SJCRH30 (cell line): Measurements from ENCODE around the gene CAMTA1. TPM values are rescaled to one million over a fixed set of nuclear protein-coding genes. Genes with fewer than 3 reads are reported as not detected.

Experiments
- DNase-seq, 2 experiments: peaks; one replicate each; pipeline ENCODE4 v3.0.0-alpha.2; 2015 to 2020
- H3K27ac ChIP-seq: fragments of 250-450 bp; sonication (Bioruptor Pico); 2 replicates; pipeline ENCODE4 v1.5.1; 2020; ENCODE audit warnings: mild to moderate bottlenecking, moderate library complexity
- H3K27me3 ChIP-seq: fragments of 250-450 bp; sonication (Bioruptor Pico); 2 replicates; pipeline ENCODE4 v1.5.1; 2020; ENCODE audit warnings: mild to moderate bottlenecking, moderate library complexity
- H3K36me3 ChIP-seq: fragments of 250-450 bp; sonication (Bioruptor Pico); 2 replicates; pipeline ENCODE4 v1.5.1; 2020; ENCODE audit warnings: mild to moderate bottlenecking, moderate library complexity
- H3K4me1 ChIP-seq: fragments of 250-450 bp; sonication (Bioruptor Pico); 2 replicates; pipeline ENCODE4 v1.5.1; 2020; ENCODE audit warnings: mild to moderate bottlenecking, moderate library complexity
- H3K4me3 ChIP-seq: fragments of 250-450 bp; sonication (Bioruptor Pico); 2 replicates; pipeline ENCODE4 v1.5.1; 2020; ENCODE audit warnings: mild to moderate bottlenecking, moderate library complexity
- H3K9me3 ChIP-seq: fragments of 250-450 bp; sonication (Bioruptor Pico); replicated peaks from 2 replicates; pipeline ENCODE4 v1.5.1; 2020; ENCODE audit warnings: mild to moderate bottlenecking, moderate library complexity
- total RNA-seq: library from RNA; depleted of rRNA; stranded (reverse); fragments of >200 nt; shearing (Covaris generic); gene quantifications from 2 replicates; pipeline ENCODE4 v1.2.3, GENCODE V29; 2014

The CAMTA1 gene
- total RNA-seq, 1 experiment from 2014 or later, result 153 TPM

DNA sequence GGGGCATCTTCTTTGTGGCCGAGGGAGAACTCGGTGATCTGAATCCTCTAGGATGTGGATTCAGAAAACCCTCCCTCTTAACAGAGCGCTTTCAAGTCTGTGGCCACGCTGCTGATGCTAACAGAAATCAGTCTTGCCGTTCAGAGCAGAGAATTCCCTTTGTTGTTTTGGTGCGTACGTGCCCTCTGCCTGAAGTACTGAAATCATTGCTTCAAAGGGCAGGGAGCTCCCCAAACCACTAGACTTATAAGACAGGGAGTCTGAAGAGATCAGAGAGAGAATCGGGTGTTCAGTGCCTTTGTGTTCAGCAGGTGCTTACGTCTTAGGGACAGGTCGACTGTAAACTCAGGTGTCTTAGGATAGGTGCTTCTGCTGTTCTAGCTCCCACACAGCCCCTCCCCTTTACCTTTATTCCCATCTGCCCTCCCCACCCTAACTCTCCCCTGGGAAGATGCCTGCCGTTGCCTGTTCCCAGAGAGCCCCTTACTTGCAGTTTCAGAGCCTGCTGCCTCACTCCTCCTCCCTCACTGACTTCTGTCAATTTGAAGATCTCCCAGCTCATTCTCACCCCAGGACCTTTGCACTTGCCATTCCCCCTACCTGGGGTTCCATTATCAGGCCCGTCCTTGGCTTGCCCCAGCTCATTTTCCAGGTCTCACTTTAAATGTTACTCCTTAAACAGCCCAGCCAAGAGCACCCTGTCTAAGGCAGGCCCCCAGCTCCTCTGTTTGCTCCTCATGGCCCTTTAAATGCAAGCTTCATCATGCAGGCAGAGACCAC, 143.0 kb downstream of the CAMTA1 start:
- no peaks in the 10 kb centered on the region for H3K36me3 ChIP-seq
- H3K9me3 ChIP-seq, result no peaks in the 10 kb centered on the region
- DNase-seq, result no peak
- peaks cover 20% of the 10 kb centered on the region for H3K27me3 ChIP-seq
- no peaks in the 10 kb centered on the region for H3K4me1 ChIP-seq
- H3K4me3 ChIP-seq, result no peak overlapping the region
- H3K27ac ChIP-seq, result no peak overlapping the region

- Histone ChIP-seq H3K4me3 (no peak overlapping the region), H3K4me1 (no peaks in the 10 kb centered on the region), H3K36me3 (no peaks in the 10 kb centered on the region), H3K27me3 (peaks cover 35% of the 10 kb centered on the region), H3K9me3 (0 out of 2 replicates have a peak, but pooled peaks cover 2% of the 10 kb centered on the region), H3K27ac (no peak overlapping the region)
- DNase-seq, result no peak
Measured at GRCh38 chr1:6930732-6931300, 145.6 kb downstream of the CAMTA1 start.

GRCh38 chr1:6935361-6935883, 150.2 kb downstream of the CAMTA1 start:
- Histone ChIP-seq H3K27ac (no peak overlapping the region), H3K9me3 (0 out of 2 replicates have a peak, but pooled peaks cover 2% of the 10 kb centered on the region), H3K36me3 (no peaks in the 10 kb centered on the region), H3K4me1 (no peaks in the 10 kb centered on the region), H3K4me3 (no peak overlapping the region), H3K27me3 (peaks cover 35% of the 10 kb centered on the region)
- DNase-seq, result no peak

DNA sequence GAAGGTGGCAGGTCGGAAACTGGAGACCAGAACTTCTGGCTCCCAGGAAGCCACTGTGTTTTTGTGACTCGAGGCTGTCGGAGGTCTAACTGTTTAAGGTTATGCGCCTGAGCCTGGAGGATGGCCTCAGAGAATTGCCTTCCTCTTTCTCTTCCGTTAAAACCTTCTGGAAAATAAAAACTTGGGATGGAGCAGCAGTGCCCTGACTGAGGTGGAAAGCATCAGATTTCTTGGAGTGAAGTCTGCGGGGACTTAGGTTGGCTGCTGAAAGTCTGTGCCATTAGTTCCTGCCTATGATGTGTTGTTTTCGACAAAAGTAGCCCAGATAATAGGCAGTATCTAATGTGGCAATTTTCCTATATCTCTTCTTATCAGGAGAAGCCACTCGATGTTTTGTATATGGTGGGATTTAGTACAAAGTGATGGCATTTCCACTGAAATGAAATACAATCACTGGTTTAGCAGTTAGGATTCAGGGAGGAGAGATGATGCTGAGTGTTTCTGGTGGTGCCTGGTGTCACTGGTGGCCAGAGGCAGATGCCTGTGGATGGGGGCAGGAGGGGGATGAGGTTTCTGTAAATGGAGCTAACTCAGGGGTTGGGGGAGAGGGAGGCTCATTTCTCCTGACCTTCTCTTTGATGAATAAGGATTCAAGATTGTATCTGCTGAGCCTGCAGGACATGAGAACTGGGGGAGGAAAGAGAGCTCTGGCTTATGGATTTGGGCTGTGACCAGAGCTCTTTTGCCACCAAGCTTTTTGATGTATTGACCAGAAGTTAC, 150.8 kb downstream of the CAMTA1 start:
- H3K27me3 ChIP-seq, result peaks cover 29% of the 10 kb centered on the region
- H3K4me3 ChIP-seq, result no peak overlapping the region
- H3K9me3 ChIP-seq, result 0 out of 2 replicates have a peak, but pooled peaks cover 2% of the 10 kb centered on the region
- no peak for DNase-seq
- H3K4me1 ChIP-seq, result no peaks in the 10 kb centered on the region
- H3K27ac ChIP-seq, result no peak overlapping the region
- H3K36me3 ChIP-seq, result no peaks in the 10 kb centered on the region

- H3K27ac ChIP-seq, result no peak overlapping the region
- no peak overlapping the region for H3K4me3 ChIP-seq
- 0 out of 2 replicates have a peak, but pooled peaks cover 2% of the 10 kb centered on the region for H3K9me3 ChIP-seq
- no peaks in the 10 kb centered on the region for H3K4me1 ChIP-seq
- no peak for DNase-seq
- peaks cover 22% of the 10 kb centered on the region for H3K27me3 ChIP-seq
- no peaks in the 10 kb centered on the region for H3K36me3 ChIP-seq
Measured at GRCh38 chr1:6937048-6937447, 151.8 kb downstream of the CAMTA1 start.

- no peak for DNase-seq
- peaks cover 14% of the 10 kb centered on the region for H3K27me3 ChIP-seq
- no peak overlapping the region for H3K27ac ChIP-seq
- H3K9me3 ChIP-seq, result no peaks in the 10 kb centered on the region
- no peaks in the 10 kb centered on the region for H3K36me3 ChIP-seq
- no peaks in the 10 kb centered on the region for H3K4me1 ChIP-seq
- no peak overlapping the region for H3K4me3 ChIP-seq
Measured at GRCh38 chr1:6939363-6939762, 154.1 kb downstream of the CAMTA1 start.

GRCh38 chr1:6941786-6942185, 156.5 kb downstream of the CAMTA1 start:
- no peak overlapping the region for H3K27ac ChIP-seq
- H3K9me3 ChIP-seq, result no peaks in the 10 kb centered on the region
- DNase-seq, result no peak

GRCh38 chr1:6942990-6943389, 157.7 kb downstream of the CAMTA1 start:
- Histone ChIP-seq H3K27ac (no peak overlapping the region), H3K36me3 (no peaks in the 10 kb centered on the region), H3K4me1 (no peaks in the 10 kb centered on the region), H3K9me3 (no peaks in the 10 kb centered on the region), H3K27me3 (0 out of 2 replicates have a peak, but pooled peaks cover 8% of the 10 kb centered on the region), H3K4me3 (no peak overlapping the region)
- DNase-seq, result no peak

More at GRCh38 chr1:6941786-6942185, 156.5 kb downstream of the CAMTA1 start:
- H3K4me1 ChIP-seq, result no peaks in the 10 kb centered on the region
- H3K4me3 ChIP-seq, result no peak overlapping the region
- 0 out of 2 replicates have a peak, but pooled peaks cover 4% of the 10 kb centered on the region for H3K27me3 ChIP-seq
- H3K36me3 ChIP-seq, result no peaks in the 10 kb centered on the region

DNA sequence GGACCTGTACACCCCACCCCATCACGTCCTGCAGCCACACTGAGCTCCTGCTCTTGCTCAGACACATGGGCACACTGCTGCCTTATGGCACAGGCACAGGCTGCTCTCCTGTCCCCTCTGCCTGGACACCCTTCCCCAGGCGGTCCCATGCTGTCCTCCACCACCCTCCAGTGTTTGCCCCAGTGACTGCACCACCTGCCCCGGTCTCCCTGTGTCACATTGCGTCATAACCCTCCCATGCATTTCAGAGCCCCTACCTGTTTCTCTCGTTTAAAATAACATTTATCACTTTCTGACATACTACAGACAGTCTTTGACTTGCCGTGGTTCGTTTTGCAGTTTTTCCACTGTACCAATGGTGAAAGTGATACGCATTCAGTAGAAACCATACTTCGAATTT, 159.2 kb downstream of the CAMTA1 start:
- no peak overlapping the region for H3K27ac ChIP-seq

DNA sequence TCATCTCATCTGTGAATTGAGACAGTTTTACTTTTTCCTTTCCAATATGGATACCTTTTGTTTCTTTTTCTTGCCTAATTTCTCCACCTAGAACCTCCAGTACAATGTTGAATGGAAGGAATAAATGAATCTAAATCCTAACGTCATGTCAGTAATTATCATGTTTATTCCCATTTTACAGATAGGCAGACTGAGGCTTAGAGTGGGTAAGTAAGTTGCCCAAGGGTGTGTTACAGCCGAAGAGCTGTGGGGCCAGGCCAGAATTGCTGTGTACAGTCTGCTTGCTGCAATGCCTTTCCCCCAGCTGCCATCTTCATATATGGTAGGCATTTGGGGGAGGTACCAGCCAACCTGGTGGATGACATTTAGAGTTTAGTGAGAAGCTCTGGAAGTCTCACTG, 162.7 kb downstream of the CAMTA1 start:
- H3K27me3 ChIP-seq, result 0 out of 2 replicates have a peak, but pooled peaks cover 11% of the 10 kb centered on the region
- H3K36me3 ChIP-seq, result no peaks in the 10 kb centered on the region
- H3K4me1 ChIP-seq, result no peaks in the 10 kb centered on the region
- H3K4me3 ChIP-seq, result no peak overlapping the region
- no peak for DNase-seq
- no peaks in the 10 kb centered on the region for H3K9me3 ChIP-seq
- no peak overlapping the region for H3K27ac ChIP-seq

More for the DNA sequence above, 159.2 kb downstream of the CAMTA1 start:
- no peaks in the 10 kb centered on the region for H3K9me3 ChIP-seq
- H3K27me3 ChIP-seq, result 0 out of 2 replicates have a peak, but pooled peaks cover 9% of the 10 kb centered on the region
- no peak overlapping the region for H3K4me3 ChIP-seq
- no peak for DNase-seq
- no peaks in the 10 kb centered on the region for H3K36me3 ChIP-seq
- no peaks in the 10 kb centered on the region for H3K4me1 ChIP-seq

GRCh38 chr1:6948416-6948815, 163.2 kb downstream of the CAMTA1 start:
- no peak overlapping the region for H3K4me3 ChIP-seq
- no peak for DNase-seq
- H3K4me1 ChIP-seq, result no peaks in the 10 kb centered on the region
- H3K27me3 ChIP-seq, result 0 out of 2 replicates have a peak, but pooled peaks cover 7% of the 10 kb centered on the region
- no peaks in the 10 kb centered on the region for H3K9me3 ChIP-seq
- no peak overlapping the region for H3K27ac ChIP-seq
- no peaks in the 10 kb centered on the region for H3K36me3 ChIP-seq

DNA sequence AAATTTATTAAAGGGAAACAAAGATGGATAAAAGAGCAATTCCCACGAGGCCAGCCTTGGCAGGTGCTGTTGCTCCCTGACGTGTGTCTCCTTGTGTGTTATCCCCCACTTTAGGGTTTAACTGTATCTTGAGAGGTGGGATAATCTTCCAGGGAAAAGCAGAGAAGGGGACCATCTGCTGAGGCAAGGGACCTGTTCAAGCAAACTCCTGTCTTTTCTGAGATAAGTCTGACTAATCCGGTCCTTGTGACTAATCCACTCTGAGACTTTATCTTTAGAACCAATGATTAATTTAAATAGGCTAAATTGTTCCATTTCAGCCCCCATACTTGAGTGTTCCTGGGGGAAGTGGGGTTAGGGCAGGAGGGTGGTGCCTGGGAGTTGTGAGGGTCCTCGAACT, 163.6 kb downstream of the CAMTA1 start:
- DNase-seq, result no peak

GRCh38 chr1:6950001-6950765, 164.9 kb downstream of the CAMTA1 start:
- Histone ChIP-seq H3K4me3 (no peak overlapping the region), H3K27ac (no peak overlapping the region), H3K9me3 (no peaks in the 10 kb centered on the region), H3K4me1 (peaks cover 11% of the 10 kb centered on the region), H3K27me3 (peaks cover 8% of the 10 kb centered on the region; the same call in 1 of the 2 replicates), H3K36me3 (no peaks in the 10 kb centered on the region)
- no peak for DNase-seq

More for the DNA sequence above, 163.6 kb downstream of the CAMTA1 start:
- Histone ChIP-seq H3K9me3 (no peaks in the 10 kb centered on the region), H3K36me3 (no peaks in the 10 kb centered on the region), H3K4me3 (no peak overlapping the region), H3K4me1 (no peaks in the 10 kb centered on the region; the same call in 1 of the 2 replicates), H3K27ac (no peak overlapping the region), H3K27me3 (0 out of 2 replicates have a peak, but pooled peaks cover 6% of the 10 kb centered on the region)

- no peak overlapping the region for H3K27ac ChIP-seq
- no peaks in the 10 kb centered on the region for H3K9me3 ChIP-seq
- H3K4me1 ChIP-seq, result peaks cover 12% of the 10 kb centered on the region
- DNase-seq, result no peak
- peaks cover 16% of the 10 kb centered on the region; the same call in 1 of the 2 replicates for H3K27me3 ChIP-seq
- no peak overlapping the region for H3K4me3 ChIP-seq
- H3K36me3 ChIP-seq, result no peaks in the 10 kb centered on the region
Measured at GRCh38 chr1:6951536-6951935, 166.3 kb downstream of the CAMTA1 start.
